Measurements from ENCODE around the gene LZTFL1. TPM values are rescaled to one million over a fixed set of nuclear protein-coding genes. Genes with fewer than 3 reads are reported as not detected.

Gene LZTFL1
- total and polyA plus RNA-seq, 12 donors: 2.6 to 12.2 (median 7.6) TPM

GRCh38 chr3:45792036-45792435 is 49.9 kb downstream of the LZTFL1 start:
- no peak for ATAC-seq
- H3K4me1 ChIP-seq: peaks cover 0 to 16% (median 9%) of the 10 kb centered on the region in 9 donors
- H3K9me3 ChIP-seq: peaks cover 0 to 27% (median 9%) of the 10 kb centered on the region in 11 donors
- no peak for DNase-seq
- intact Hi-C loops (cut with DNase I): no loop called here
- no peak for TF ChIP-seq CTCF (IDR thresholded peaks at IDR 0.05)
- no peak overlapping the region for H3K4me3 ChIP-seq
- no peak overlapping the region for H3K27ac ChIP-seq
- H3K36me3 ChIP-seq: no peaks in the 10 kb centered on the region
- peaks cover 3 to 37% (median 29%) of the 10 kb centered on the region in 7 donors for H3K27me3 ChIP-seq
- WGBS, 2 donors: 93 to 100% methylated on average over 2 of the region's 2 CpGs

- intact Hi-C loops (cut with DNase I): no loop called here
- no peak for ATAC-seq
- H3K4me1 ChIP-seq: peaks cover 0 to 3% (median under 1%) of the 10 kb centered on the region in 9 donors
- H3K27ac ChIP-seq: no peak overlapping the region
- no peak overlapping the region for H3K4me3 ChIP-seq
- peaks cover 0 to 27% (median 9%) of the 10 kb centered on the region in 11 donors for H3K9me3 ChIP-seq
- no peaks in the 10 kb centered on the region for H3K36me3 ChIP-seq
- peaks cover 0 to 23% (median 16%) of the 10 kb centered on the region in 7 donors for H3K27me3 ChIP-seq
- WGBS, 2 donors: 70 to 71% methylated on average over 2 of the region's 2 CpGs
- DNase-seq: no peak
- no peak for TF ChIP-seq CTCF (IDR thresholded peaks at IDR 0.05)
These were observed 51.3 kb downstream of the LZTFL1 start for GRCh38 chr3:45790596-45790995.

- Histone ChIP-seq H3K36me3 (no peaks in the 10 kb centered on the region), H3K4me1 (no peaks in the 10 kb centered on the region), H3K4me3 (no peak overlapping the region), H3K9me3 (peaks cover 0 to 28% (median 9%) of the 10 kb centered on the region in 11 donors), H3K27ac (no peak overlapping the region), H3K27me3 (peaks cover 0 to 12% (median 3%) of the 10 kb centered on the region in 7 donors)
- TF ChIP-seq CTCF (IDR thresholded peaks at IDR 0.05): no peak
- intact Hi-C loops (cut with DNase I): no loop called here
- ATAC-seq: no peak
- WGBS, 2 donors: 76 to 88% methylated on average over 4 of the region's 4 CpGs
- no peak for DNase-seq
These were observed 52.6 kb downstream of the LZTFL1 start for GRCh38 chr3:45789235-45789812.

- H3K27me3 ChIP-seq: no peaks in the 10 kb centered on the region
- intact Hi-C loops (cut with DNase I): no loop called here
- DNase-seq (no peak), ATAC-seq (no peak)
- H3K4me1 ChIP-seq: no peaks in the 10 kb centered on the region
- H3K9me3 ChIP-seq: peaks cover 0 to 28% (median 9%) of the 10 kb centered on the region in 11 donors
- WGBS, 2 donors: 95 to 96% methylated on average over 2 of the region's 2 CpGs
- H3K4me3 ChIP-seq: no peak overlapping the region
- no peaks in the 10 kb centered on the region for H3K36me3 ChIP-seq
- no peak for TF ChIP-seq CTCF (IDR thresholded peaks at IDR 0.05)
- H3K27ac ChIP-seq: no peak overlapping the region
These were observed 54.4 kb downstream of the LZTFL1 start for GRCh38 chr3:45787551-45787950.

Measured in heart right ventricle (tissue), 16 donors.